ENCODE data around the gene CTSD. TPM values are rescaled to one million over a fixed set of nuclear protein-coding genes. Genes with fewer than 3 reads are reported as not detected.

Gene CTSD
- total and polyA plus RNA-seq, 8 donors, result 231 to 596 (median 310) TPM

- H3K4me1 ChIP-seq, result peaks cover 9 to 24% (median 15%) of the 10 kb centered on the region in 3 donors
- FAIRE-seq (no peak), ATAC-seq (peak; percentile 4 to 21 (median 14)), DNase-seq (no peak)
- H3K4me3 ChIP-seq, result peak overlapping the region; percentile 92 to 100 (median 100)
- TF ChIP-seq, protein P1, sequence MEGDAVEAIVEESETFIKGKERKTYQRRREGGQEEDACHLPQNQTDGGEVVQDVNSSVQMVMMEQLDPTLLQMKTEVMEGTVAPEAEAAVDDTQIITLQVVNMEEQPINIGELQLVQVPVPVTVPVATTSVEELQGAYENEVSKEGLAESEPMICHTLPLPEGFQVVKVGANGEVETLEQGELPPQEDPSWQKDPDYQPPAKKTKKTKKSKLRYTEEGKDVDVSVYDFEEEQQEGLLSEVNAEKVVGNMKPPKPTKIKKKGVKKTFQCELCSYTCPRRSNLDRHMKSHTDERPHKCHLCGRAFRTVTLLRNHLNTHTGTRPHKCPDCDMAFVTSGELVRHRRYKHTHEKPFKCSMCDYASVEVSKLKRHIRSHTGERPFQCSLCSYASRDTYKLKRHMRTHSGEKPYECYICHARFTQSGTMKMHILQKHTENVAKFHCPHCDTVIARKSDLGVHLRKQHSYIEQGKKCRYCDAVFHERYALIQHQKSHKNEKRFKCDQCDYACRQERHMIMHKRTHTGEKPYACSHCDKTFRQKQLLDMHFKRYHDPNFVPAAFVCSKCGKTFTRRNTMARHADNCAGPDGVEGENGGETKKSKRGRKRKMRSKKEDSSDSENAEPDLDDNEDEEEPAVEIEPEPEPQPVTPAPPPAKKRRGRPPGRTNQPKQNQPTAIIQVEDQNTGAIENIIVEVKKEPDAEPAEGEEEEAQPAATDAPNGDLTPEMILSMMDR (IDR thresholded peaks at IDR 0.05), result no peak
- 0 to 1% methylated on average over 30 to 32 of the region's 32 CpGs for WGBS, 2 donors
- H3K27me3 ChIP-seq, result no peaks in the 10 kb centered on the region
- intact Hi-C loops (cut with DNase I), result no loop called here
- peaks cover 7 to 25% (median 14%) of the 10 kb centered on the region in 3 donors for H3K36me3 ChIP-seq
- peak overlapping the region; percentile 69 to 93 (median 88) for H3K27ac ChIP-seq
- H3K9me3 ChIP-seq, result no peaks in the 10 kb centered on the region
These were observed 361 bp downstream of the CTSD start for GRCh38 chr11:1763336-1763795.

DNA sequence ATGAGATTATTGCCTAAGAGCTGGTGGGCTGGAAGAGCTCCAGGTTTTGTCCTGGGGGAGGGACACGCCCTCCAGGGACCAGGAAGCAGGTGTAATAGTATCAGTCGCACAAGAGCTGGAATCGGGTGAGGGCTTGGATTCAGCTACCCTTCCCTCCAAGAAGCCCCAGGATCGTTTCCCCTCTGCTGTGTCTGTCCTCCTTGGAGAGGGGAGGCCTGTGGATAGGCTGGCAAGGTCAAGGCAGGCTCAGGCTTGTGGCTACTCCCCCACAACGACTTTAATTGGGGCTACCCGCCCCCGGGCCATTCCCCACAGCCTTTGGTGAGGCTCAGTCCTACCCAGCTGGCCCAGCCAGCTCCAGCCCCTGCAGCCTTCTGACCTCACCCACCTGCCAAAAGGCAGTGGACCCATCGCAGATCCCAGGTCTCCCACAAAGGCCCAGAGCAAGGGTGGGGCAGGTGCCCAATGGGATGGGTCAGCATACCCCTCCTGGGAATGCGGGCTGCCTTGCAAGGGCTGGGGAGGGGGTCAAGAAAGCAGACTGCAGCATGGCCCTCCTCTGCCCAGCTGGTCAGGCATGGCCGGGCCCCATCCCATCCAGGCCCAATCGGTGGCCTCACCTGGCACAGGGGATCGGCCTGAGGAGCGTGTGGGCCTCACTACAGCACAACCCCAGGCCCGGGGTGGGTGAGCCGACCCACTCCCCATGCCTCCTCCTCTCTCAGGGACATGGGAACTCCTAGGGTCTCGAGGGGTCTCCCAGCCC lies 1.0 kb downstream of the CTSD start:
- WGBS, 2 donors, result 6 to 8% methylated on average over 14 to 16 of the region's 16 CpGs
- ATAC-seq (peak; percentile 57 to 71 (median 66)), FAIRE-seq (no peak), DNase-seq (peak; percentile 74 to 88 (median 84))
- intact Hi-C loops (cut with DNase I), result no loop called here
- Histone ChIP-seq H3K4me1 (peaks cover 9 to 24% (median 15%) of the 10 kb centered on the region in 3 donors), H3K4me3 (peak overlapping the region; percentile 92 to 100 (median 100)), H3K27ac (peak overlapping the region; percentile 69 to 93 (median 88)), H3K9me3 (no peaks in the 10 kb centered on the region), H3K36me3 (peaks cover 7 to 25% (median 14%) of the 10 kb centered on the region in 3 donors), H3K27me3 (no peaks in the 10 kb centered on the region)
- TF ChIP-seq, protein P1 (IDR thresholded peaks at IDR 0.05), result no peak

- H3K36me3 ChIP-seq, result peaks cover 7 to 30% (median 15%) of the 10 kb centered on the region in 3 donors
- WGBS, 2 donors, result 59% methylated on average over 12 of the region's 12 CpGs
- intact Hi-C loops (cut with DNase I), result no loop called here
- no peaks in the 10 kb centered on the region for H3K27me3 ChIP-seq
- ATAC-seq, result no peak
- no peaks in the 10 kb centered on the region for H3K9me3 ChIP-seq
- peak overlapping the region in 3 of 4 donors; percentile 69 to 93 (median 92) for H3K27ac ChIP-seq
- TF ChIP-seq, protein P1 (IDR thresholded peaks at IDR 0.05), result no peak
- peaks cover 9 to 28% (median 15%) of the 10 kb centered on the region in 3 donors for H3K4me1 ChIP-seq
- peak in 1 of 6 donors; percentile 68 for DNase-seq
- FAIRE-seq, result no peak
- H3K4me3 ChIP-seq, result peak overlapping the region in 3 of 4 donors; percentile 99 to 100 (median 100)
These were observed 1.7 kb downstream of the CTSD start for GRCh38 chr11:1761857-1762536.

DNA sequence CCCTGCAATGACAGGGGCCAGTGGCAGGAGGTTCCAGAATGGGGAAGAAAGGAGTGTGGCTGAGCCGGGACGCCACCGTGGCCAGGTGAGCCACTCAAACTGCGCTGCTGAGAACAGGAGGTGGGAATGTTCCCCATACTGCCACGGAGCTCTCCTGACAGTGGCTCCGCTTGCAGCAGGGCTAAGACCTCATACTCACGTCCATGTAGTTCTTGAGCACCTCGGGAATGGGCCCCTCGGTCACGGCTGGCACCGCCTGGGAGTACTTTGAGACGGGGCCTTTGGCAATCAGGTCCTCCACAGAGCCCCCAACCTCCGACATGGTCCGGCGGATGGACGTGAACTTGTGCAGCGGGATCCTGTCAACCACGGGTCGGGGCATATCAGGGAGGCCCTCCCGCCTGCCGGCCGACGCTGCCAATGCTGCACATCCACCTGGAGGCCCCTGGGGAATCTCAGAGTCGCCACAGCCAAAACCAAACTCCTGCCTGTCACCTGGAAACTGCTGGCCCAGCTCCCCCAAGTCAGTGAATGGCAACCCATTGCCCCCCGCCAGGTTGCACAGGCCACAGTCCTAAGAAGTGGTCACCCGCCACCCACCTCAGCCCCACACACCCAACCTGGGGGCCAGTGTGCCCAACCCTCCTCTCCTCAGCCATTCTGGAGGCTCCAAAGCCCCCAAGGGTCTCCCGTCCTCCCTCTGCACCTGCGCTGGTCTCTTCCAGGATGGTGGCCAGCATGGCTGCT lies 2.4 kb downstream of the CTSD start:
- Histone ChIP-seq H3K36me3 (peaks cover 7 to 38% (median 22%) of the 10 kb centered on the region in 3 donors), H3K4me3 (peak overlapping the region in 2 of 4 donors; percentile 100), H3K9me3 (no peaks in the 10 kb centered on the region), H3K4me1 (peaks cover 9 to 28% (median 15%) of the 10 kb centered on the region in 3 donors), H3K27ac (peak overlapping the region in 3 of 4 donors; percentile 28 to 93 (median 92)), H3K27me3 (no peaks in the 10 kb centered on the region)
- FAIRE-seq, result no peak
- DNase-seq, result peak in 2 of 6 donors; percentile 59 to 68
- no peak for ATAC-seq
- intact Hi-C loops (cut with DNase I), result no loop called here
- WGBS, 2 donors, result 87 to 89% methylated on average over 28 of the region's 28 CpGs
- TF ChIP-seq, protein P1 (IDR thresholded peaks at IDR 0.05), result no peak

All from pancreas (tissue), 10 donors.